ENCODE results near the gene MAN2B1. TPM values are rescaled to one million over a fixed set of nuclear protein-coding genes. Genes with fewer than 3 reads are reported as not detected.
"Not testable (repeated sequence)": the region's sequence is repeated elsewhere in the genome, so short reads cannot be mapped to it uniquely, and the experiment has no call there.

MAN2B1 gene
- total and polyA plus RNA-seq, 3 experiments from 2014 or later, result 76.4 to 85.3 (median 83.8) TPM

GRCh38 chr19:12655546-12655945 lies 11.0 kb downstream of the MAN2B1 start:
- Mint-ChIP-seq H3K4me1 (peaks cover 0 to 1% (median 0%) of the 10 kb centered on the region in 3 donors), H3K27me3 (no peaks in the 10 kb centered on the region), H3K27ac (peak overlapping the region in 2 of 8 donors; percentile 15 to 91), H3K36me3 (peaks cover 12 to 69% (median 15%) of the 10 kb centered on the region in 3 donors), H3K9me3 (no peaks in the 10 kb centered on the region), H3K4me3 (no peak overlapping the region)
- ChIA-PET POLR2A (no interaction called here), CTCF (interaction anchor here (1.3 kb wide), 1 partner anchor 14 kb away, joined by 4 read pairs; no protein-coding TSS in a partner anchor)
- Histone ChIP-seq H3K4me1 (ENCODE audit: insufficient read depth, low read length) (no peaks in the 10 kb centered on the region), H3K36me3 (ENCODE audit: insufficient read depth, low read length) (peaks cover 32% of the 10 kb centered on the region), H3K27ac (ENCODE audit: low read depth, low read length) (no peak overlapping the region), H3K27me3 (ENCODE audit: insufficient read depth, low read length, poor library complexity, severe bottlenecking) (no peaks in the 10 kb centered on the region), H3K9me3 (ENCODE audit: low read length) (no peaks in the 10 kb centered on the region), H3K4me3 (ENCODE audit: low read length) (no peak overlapping the region)
- no peak for DNase-seq

GRCh38 chr19:12652219-12652618 lies 14.3 kb downstream of the MAN2B1 start:
- no peaks in the 10 kb centered on the region for H3K9me3 ChIP-seq (ENCODE audit: low read length)
- ChIA-PET POLR2A (no interaction called here), CTCF (no interaction called here)
- H3K4me1 ChIP-seq (ENCODE audit: insufficient read depth, low read length), result no peaks in the 10 kb centered on the region
- H3K36me3 Mint-ChIP-seq, result peaks cover 9 to 44% (median 12%) of the 10 kb centered on the region in 3 donors
- DNase-seq, result no peak
- no peaks in the 10 kb centered on the region for H3K27me3 ChIP-seq (ENCODE audit: insufficient read depth, low read length, poor library complexity, severe bottlenecking)
- peak overlapping the region in 1 of 8 donors; percentile 54 for H3K27ac Mint-ChIP-seq
- no peak overlapping the region for H3K27ac ChIP-seq (ENCODE audit: low read depth, low read length)
- H3K9me3 Mint-ChIP-seq, result no peaks in the 10 kb centered on the region
- no peak overlapping the region for H3K4me3 ChIP-seq (ENCODE audit: low read length)
- peaks cover 27% of the 10 kb centered on the region for H3K36me3 ChIP-seq (ENCODE audit: insufficient read depth, low read length)
- no peaks in the 10 kb centered on the region for H3K27me3 Mint-ChIP-seq
- H3K4me3 Mint-ChIP-seq, result no peak overlapping the region
- H3K4me1 Mint-ChIP-seq, result peaks cover 0 to 1% (median 0%) of the 10 kb centered on the region in 3 donors

- no peaks in the 10 kb centered on the region for H3K27me3 Mint-ChIP-seq
- no peaks in the 10 kb centered on the region for H3K4me1 ChIP-seq (ENCODE audit: insufficient read depth, low read length)
- peaks cover 10% of the 10 kb centered on the region for H3K36me3 ChIP-seq (ENCODE audit: insufficient read depth, low read length)
- no peaks in the 10 kb centered on the region for H3K4me1 Mint-ChIP-seq
- no peaks in the 10 kb centered on the region for H3K9me3 ChIP-seq (ENCODE audit: low read length)
- DNase-seq, result no peak
- ChIA-PET CTCF (interaction anchor here (1.0 kb wide), 1 partner anchor 10 kb away, joined by 4 read pairs; no protein-coding TSS in a partner anchor), POLR2A (no interaction called here)
- no peak overlapping the region for H3K4me3 ChIP-seq (ENCODE audit: low read length)
- no peaks in the 10 kb centered on the region for H3K27me3 ChIP-seq (ENCODE audit: insufficient read depth, low read length, poor library complexity, severe bottlenecking)
- peak overlapping the region in 1 of 8 donors; percentile 43 for H3K27ac Mint-ChIP-seq
- no peak overlapping the region for H3K27ac ChIP-seq (ENCODE audit: low read depth, low read length)
- no peak overlapping the region for H3K4me3 Mint-ChIP-seq
- no peaks in the 10 kb centered on the region for H3K9me3 Mint-ChIP-seq
- H3K36me3 Mint-ChIP-seq, result peaks cover 0 to 31% (median 2%) of the 10 kb centered on the region in 3 donors
These were observed 16.6 kb downstream of the MAN2B1 start for GRCh38 chr19:12649941-12650340.

GRCh38 chr19:12648088-12648487 lies 18.5 kb downstream of the MAN2B1 start:
- H3K4me1 Mint-ChIP-seq, result no peaks in the 10 kb centered on the region
- H3K27ac ChIP-seq (ENCODE audit: low read depth, low read length), result no peak overlapping the region
- H3K9me3 Mint-ChIP-seq, result no peaks in the 10 kb centered on the region
- ChIA-PET POLR2A (no interaction called here), CTCF (interaction anchor here (0.8 kb wide), 1 partner anchor 24 kb away, joined by 3 read pairs; no protein-coding TSS in a partner anchor)
- H3K36me3 Mint-ChIP-seq, result peaks cover 0 to 27% (median 5%) of the 10 kb centered on the region in 3 donors
- H3K36me3 ChIP-seq (ENCODE audit: insufficient read depth, low read length), result peaks cover 10% of the 10 kb centered on the region
- H3K27me3 ChIP-seq (ENCODE audit: insufficient read depth, low read length, poor library complexity, severe bottlenecking), result no peaks in the 10 kb centered on the region
- H3K9me3 ChIP-seq (ENCODE audit: low read length), result no peaks in the 10 kb centered on the region
- H3K4me3 ChIP-seq (ENCODE audit: low read length), result no peak overlapping the region
- DNase-seq, result no peak
- no peaks in the 10 kb centered on the region for H3K4me1 ChIP-seq (ENCODE audit: insufficient read depth, low read length)
- H3K4me3 Mint-ChIP-seq, result no peak overlapping the region
- no peaks in the 10 kb centered on the region for H3K27me3 Mint-ChIP-seq
- H3K27ac Mint-ChIP-seq, result no peak overlapping the region

- no peaks in the 10 kb centered on the region for H3K4me1 ChIP-seq (ENCODE audit: insufficient read depth, low read length)
- Mint-ChIP-seq H3K27ac (peak overlapping the region in 1 of 8 donors; percentile 50), H3K27me3 (no peaks in the 10 kb centered on the region), H3K9me3 (no peaks in the 10 kb centered on the region), H3K4me1 (no peaks in the 10 kb centered on the region), H3K4me3 (no peak overlapping the region), H3K36me3 (peaks cover 0 to 27% (median 5%) of the 10 kb centered on the region in 3 donors)
- H3K36me3 ChIP-seq (ENCODE audit: insufficient read depth, low read length), result peaks cover 10% of the 10 kb centered on the region
- ChIA-PET CTCF (interaction anchor here (0.8 kb wide), 1 partner anchor 24 kb away, joined by 3 read pairs; no protein-coding TSS in a partner anchor), POLR2A (no interaction called here)
- no peak overlapping the region for H3K4me3 ChIP-seq (ENCODE audit: low read length)
- H3K27me3 ChIP-seq (ENCODE audit: insufficient read depth, low read length, poor library complexity, severe bottlenecking), result no peaks in the 10 kb centered on the region
- no peak overlapping the region for H3K27ac ChIP-seq (ENCODE audit: low read depth, low read length)
- H3K9me3 ChIP-seq (ENCODE audit: low read length), result no peaks in the 10 kb centered on the region
- peak in 1 of 5 donors; percentile 29 for DNase-seq
These were observed 19.0 kb downstream of the MAN2B1 start for GRCh38 chr19:12647490-12648071.

- Mint-ChIP-seq H3K4me3 (no peak overlapping the region), H3K27me3 (peaks cover 0 to 1% of the 10 kb centered on the region in 2 donors), H3K27ac (no peak overlapping the region), H3K9me3 (no peaks in the 10 kb centered on the region), H3K36me3 (peaks cover 0 to 25% (median 5%) of the 10 kb centered on the region in 3 donors), H3K4me1 (no peaks in the 10 kb centered on the region)
- DNase-seq, result no peak
- Histone ChIP-seq H3K27me3 (ENCODE audit: insufficient read depth, low read length, poor library complexity, severe bottlenecking) (no peaks in the 10 kb centered on the region), H3K36me3 (ENCODE audit: insufficient read depth, low read length) (peaks cover 10% of the 10 kb centered on the region), H3K4me3 (ENCODE audit: low read length) (no peak overlapping the region), H3K27ac (ENCODE audit: low read depth, low read length) (no peak overlapping the region), H3K4me1 (ENCODE audit: insufficient read depth, low read length) (no peaks in the 10 kb centered on the region), H3K9me3 (ENCODE audit: low read length) (no peaks in the 10 kb centered on the region)
- POLR2A ChIA-PET, result no interaction called here
- CTCF ChIA-PET, result no interaction called here
These were observed 19.5 kb downstream of the MAN2B1 start for GRCh38 chr19:12647047-12647446.

GRCh38 chr19:12646551-12646950 lies 20.0 kb downstream of the MAN2B1 start:
- Histone ChIP-seq H3K4me3 (ENCODE audit: low read length) (no peak overlapping the region), H3K27ac (ENCODE audit: low read depth, low read length) (no peak overlapping the region), H3K4me1 (ENCODE audit: insufficient read depth, low read length) (no peaks in the 10 kb centered on the region), H3K9me3 (ENCODE audit: low read length) (no peaks in the 10 kb centered on the region), H3K36me3 (ENCODE audit: insufficient read depth, low read length) (peaks cover 6% of the 10 kb centered on the region), H3K27me3 (ENCODE audit: insufficient read depth, low read length, poor library complexity, severe bottlenecking) (no peaks in the 10 kb centered on the region)
- Mint-ChIP-seq H3K27me3 (peaks cover 0 to 1% of the 10 kb centered on the region in 2 donors), H3K36me3 (peaks cover 0 to 21% (median 5%) of the 10 kb centered on the region in 3 donors), H3K4me3 (no peak overlapping the region), H3K27ac (peak overlapping the region in 3 of 8 donors; percentile 51 to 62 (median 60)), H3K4me1 (no peaks in the 10 kb centered on the region), H3K9me3 (no peaks in the 10 kb centered on the region)
- DNase-seq, result no peak
- POLR2A ChIA-PET, result no interaction called here
- CTCF ChIA-PET, result no interaction called here

GRCh38 chr19:12643716-12644115 lies 22.8 kb downstream of the MAN2B1 start:
- H3K27ac Mint-ChIP-seq; H3K27ac ChIP-seq (ENCODE audit: low read depth, low read length); POLR2A ChIA-PET; H3K4me3 Mint-ChIP-seq; H3K27me3 Mint-ChIP-seq; H3K4me3 ChIP-seq (ENCODE audit: low read length); H3K4me1 Mint-ChIP-seq; CTCF ChIA-PET; H3K27me3 ChIP-seq (ENCODE audit: insufficient read depth, low read length, poor library complexity, severe bottlenecking); H3K36me3 ChIP-seq (ENCODE audit: insufficient read depth, low read length); H3K9me3 Mint-ChIP-seq; H3K9me3 ChIP-seq (ENCODE audit: low read length); DNase-seq: not testable (repeated sequence)
- peaks cover 11% of the 10 kb centered on the region for H3K4me1 ChIP-seq (ENCODE audit: insufficient read depth, low read length)
- H3K36me3 Mint-ChIP-seq, result peaks cover 0 to 12% (median 2%) of the 10 kb centered on the region in 3 donors
